Measurements from ENCODE around the gene AP3D1. TPM values are rescaled to one million over a fixed set of nuclear protein-coding genes. Genes with fewer than 3 reads are reported as not detected.

Gene AP3D1
- total RNA-seq, 3 donors from 2014 or later, result 53.6 to 68.5 (median 54.0) TPM

- TF ChIP-seq CTCF (IDR thresholded peaks at IDR 0.05) (no peak), POLR2A (IDR thresholded peaks at IDR 0.05) (no peak), POLR2AphosphoS5 (IDR thresholded peaks at IDR 0.05) (no peak)
- Histone ChIP-seq H3K9me3 (no peaks in the 10 kb centered on the region), H3K4me1 (peaks cover 23 to 27% of the 10 kb centered on the region in 2 donors), H3K27me3 (no peaks in the 10 kb centered on the region), H3K27ac (peak overlapping the region in 1 of 2 donors; percentile 100), H3K36me3 (no peaks in the 10 kb centered on the region), H3K4me3 (no peak overlapping the region)
- no peak for DNase-seq (ENCODE audit: low spot score in 2 of 2)
- intact Hi-C loops (cut with DNase I; ENCODE audit: low total_unique reads), result loop anchor here (10.0 kb wide), 1 partner anchor 128 kb away; no protein-coding TSS in a partner anchor
Measured at GRCh38 chr19:2062770-2063169, 88.6 kb downstream of the AP3D1 start.

GRCh38 chr19:2062389-2062729, 89.0 kb downstream of the AP3D1 start:
- Histone ChIP-seq H3K27ac (peak overlapping the region; percentile 99 to 100), H3K36me3 (no peaks in the 10 kb centered on the region), H3K9me3 (no peaks in the 10 kb centered on the region), H3K4me1 (peaks cover 23 to 28% of the 10 kb centered on the region in 2 donors), H3K4me3 (peak overlapping the region in 2 of 3 donors; percentile 75 to 89), H3K27me3 (no peaks in the 10 kb centered on the region)
- TF ChIP-seq CTCF (IDR thresholded peaks at IDR 0.05) (no peak), POLR2AphosphoS5 (IDR thresholded peaks at IDR 0.05) (no peak), POLR2A (IDR thresholded peaks at IDR 0.05) (no peak)
- DNase-seq (ENCODE audit: low spot score in 2 of 2), result no peak
- intact Hi-C loops (cut with DNase I; ENCODE audit: low total_unique reads), result loop anchor here (10.0 kb wide), 1 partner anchor 128 kb away; no protein-coding TSS in a partner anchor

- no peaks in the 10 kb centered on the region for H3K9me3 ChIP-seq
- intact Hi-C loops (cut with DNase I; ENCODE audit: low total_unique reads), result loop anchor here (10.0 kb wide), 1 partner anchor 127 kb away; no protein-coding TSS in a partner anchor
- peaks cover 23 to 34% of the 10 kb centered on the region in 2 donors for H3K4me1 ChIP-seq
- no peak for TF ChIP-seq POLR2A (IDR thresholded peaks at IDR 0.05)
- no peak for TF ChIP-seq POLR2AphosphoS5 (IDR thresholded peaks at IDR 0.05)
- TF ChIP-seq CTCF (IDR thresholded peaks at IDR 0.05), result no peak
- H3K36me3 ChIP-seq, result no peaks in the 10 kb centered on the region
- H3K27ac ChIP-seq, result peak overlapping the region; percentile 99 to 100
- no peaks in the 10 kb centered on the region for H3K27me3 ChIP-seq
- DNase-seq (ENCODE audit: low spot score in 2 of 2), result peak; percentile 99
- peak overlapping the region; percentile 61 to 89 (median 75) for H3K4me3 ChIP-seq
Measured at GRCh38 chr19:2061495-2062388, 89.6 kb downstream of the AP3D1 start.

- TF ChIP-seq POLR2A (IDR thresholded peaks at IDR 0.05) (peak; percentile 69), POLR2AphosphoS5 (IDR thresholded peaks at IDR 0.05) (peak; percentile 68 to 89 (median 78)), CTCF (IDR thresholded peaks at IDR 0.05) (no peak)
- DNase-seq (ENCODE audit: low spot score in 2 of 2), result no peak
- H3K4me3 ChIP-seq, result peak overlapping the region; percentile 61 to 89 (median 75)
- intact Hi-C loops (cut with DNase I; ENCODE audit: low total_unique reads), result loop anchor here (10.0 kb wide), 1 partner anchor 126 kb away; no protein-coding TSS in a partner anchor
- H3K4me1 ChIP-seq, result peaks cover 25 to 38% of the 10 kb centered on the region in 2 donors
- H3K36me3 ChIP-seq, result no peaks in the 10 kb centered on the region
- H3K27me3 ChIP-seq, result no peaks in the 10 kb centered on the region
- H3K9me3 ChIP-seq, result no peaks in the 10 kb centered on the region
- H3K27ac ChIP-seq, result peak overlapping the region; percentile 99 to 100
Measured at GRCh38 chr19:2060884-2061494, 90.4 kb downstream of the AP3D1 start.
